Right lobe of liver (tissue), 6 donors: ENCODE results near the gene TMEM123. TPM values are rescaled to one million over a fixed set of nuclear protein-coding genes. Genes with fewer than 3 reads are reported as not detected.
"Not testable (repeated sequence)": the region's sequence is repeated elsewhere in the genome, so short reads cannot be mapped to it uniquely, and the experiment has no call there.

Source experiments
- ATAC-seq, 4 donors: fragments of 200-7000 bp; cut with Tn5 transposase; one replicate each; pipeline ENCODE4 v1.9.1; 2020; ENCODE audit warnings: mild to moderate bottlenecking in 4 of 4, moderate library complexity in 4 of 4
- DNase-seq, 3 donors: peaks; one replicate each; pipeline ENCODE4 v3.0.0-alpha.2; 2020
- H3K27ac ChIP-seq, 3 donors: fragments of 200-600 bp; one replicate each; pipeline ENCODE4 v1.8.0; 2022
- H3K27me3 ChIP-seq, 2 donors: fragments of 200-600 bp; one replicate each; pipeline ENCODE4 v1.8.0; 2022
- H3K36me3 ChIP-seq, 4 donors: fragments of 200-600 bp; sonication (generic) in 1 of 4; one replicate each; pipeline versions ENCODE4 v1.5.1 to v1.8.0; 2017 to 2022; ENCODE audit warnings: control low read depth in 1 of 4
- H3K4me1 ChIP-seq, 4 donors: fragments of 200-600 bp; sonication (generic) in 1 of 4; one replicate each; pipeline versions ENCODE4 v1.5.1 to v1.8.0; 2017 to 2022; ENCODE audit warnings: control low read depth in 1 of 4
- H3K4me3 ChIP-seq, 3 donors: fragments of 200-600 bp; one replicate each; pipeline ENCODE4 v1.8.0; 2022
- H3K9me3 ChIP-seq, 4 donors: fragments of 200-600 bp; sonication (generic) in 1 of 4; one replicate each; pipeline versions ENCODE4 v1.5.1 to v1.8.0; 2017 to 2022; ENCODE audit warnings: control low read depth in 1 of 4
- POLR2A ChIP-seq: fragments of 450-650 bp; IDR thresholded peaks from one replicate; pipeline ENCODE4 v1.6.1; 2017; ENCODE audit warnings: antibody characterized with exemption, mild to moderate bottlenecking
- WGBS: methylation state at CpG from one replicate; pipeline ENCODE4 v1.1.6; 2018; ENCODE audit warnings: low coverage, low lambda C conversion rate; ENCODE audit not compliant: insufficient coverage; ENCODE audit errors: missing lambda C conversion rate; 5-methylcytosine and 5-hydroxymethylcytosine counted together
- intact Hi-C, 2 donors: fragments of 100-400 bp; cut with DNase I; formaldehyde crosslinking; loops; one replicate each; pipeline versions ENCODE4 v1.11.2 to v1.14.1; 2022
- total RNA-seq, 6 experiments: library from RNA; depleted of rRNA in 2 of 6; stranded (reverse); fragments of >200 nt in 2 of 6; fragmentation: NEBNext Ultra II Directional in 3 of 6; extraction: Animal tissue kit (Norgen Biotek cat#: 25700) in 3 of 6; gene quantifications; one replicate each; pipeline versions ENCODE4 v1.1.0 to v1.2.4, GENCODE V29; 2016 to 2023
- TF ChIP-seq, protein P1 (sequence below), 4 donors: fragments of 200-600 bp in 3 of 4; fragments of 450-650 bp in 1 of 4; IDR thresholded peaks; one replicate each; pipeline versions ENCODE4 v1.5.1 to v1.8.0; 2016 to 2022; ENCODE audit warnings: antibody characterized with exemption in 4 of 4, mild to moderate bottlenecking in 2 of 4
- donor health status: DM: no; HTN: yes; CAD: no.
- donor health status: DM: no; HTN: no; CAD: no.
- donor health status: DM: no; HTN: no; CAD: no.
- donor health status: DM: no; HTN: yes; CAD: no.
- donor health status: DM: no; HTN: yes; CAD: no.

The TMEM123 gene
- total RNA-seq, 6 experiments from 2014 or later, result 173 to 557 (median 229) TPM

- ATAC-seq (no peak), DNase-seq (no peak)
- no peak for TF ChIP-seq POLR2A
- TF ChIP-seq, protein P1, sequence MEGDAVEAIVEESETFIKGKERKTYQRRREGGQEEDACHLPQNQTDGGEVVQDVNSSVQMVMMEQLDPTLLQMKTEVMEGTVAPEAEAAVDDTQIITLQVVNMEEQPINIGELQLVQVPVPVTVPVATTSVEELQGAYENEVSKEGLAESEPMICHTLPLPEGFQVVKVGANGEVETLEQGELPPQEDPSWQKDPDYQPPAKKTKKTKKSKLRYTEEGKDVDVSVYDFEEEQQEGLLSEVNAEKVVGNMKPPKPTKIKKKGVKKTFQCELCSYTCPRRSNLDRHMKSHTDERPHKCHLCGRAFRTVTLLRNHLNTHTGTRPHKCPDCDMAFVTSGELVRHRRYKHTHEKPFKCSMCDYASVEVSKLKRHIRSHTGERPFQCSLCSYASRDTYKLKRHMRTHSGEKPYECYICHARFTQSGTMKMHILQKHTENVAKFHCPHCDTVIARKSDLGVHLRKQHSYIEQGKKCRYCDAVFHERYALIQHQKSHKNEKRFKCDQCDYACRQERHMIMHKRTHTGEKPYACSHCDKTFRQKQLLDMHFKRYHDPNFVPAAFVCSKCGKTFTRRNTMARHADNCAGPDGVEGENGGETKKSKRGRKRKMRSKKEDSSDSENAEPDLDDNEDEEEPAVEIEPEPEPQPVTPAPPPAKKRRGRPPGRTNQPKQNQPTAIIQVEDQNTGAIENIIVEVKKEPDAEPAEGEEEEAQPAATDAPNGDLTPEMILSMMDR (IDR thresholded peaks at IDR 0.05), result no peak
- no peaks in the 10 kb centered on the region for H3K9me3 ChIP-seq
- 82% methylated on average over 3 of the region's 3 CpGs for WGBS
- H3K4me1 ChIP-seq, result peaks cover 0 to 2% (median 0%) of the 10 kb centered on the region in 4 donors
- H3K27ac ChIP-seq, result no peak overlapping the region
- H3K4me3 ChIP-seq, result no peak overlapping the region
- H3K27me3 ChIP-seq, result no peaks in the 10 kb centered on the region
- intact Hi-C loops, result no loop called here
- no peaks in the 10 kb centered on the region for H3K36me3 ChIP-seq
Observed at GRCh38 chr11:102435688-102436087, 16.9 kb downstream of the TMEM123 start.

DNA sequence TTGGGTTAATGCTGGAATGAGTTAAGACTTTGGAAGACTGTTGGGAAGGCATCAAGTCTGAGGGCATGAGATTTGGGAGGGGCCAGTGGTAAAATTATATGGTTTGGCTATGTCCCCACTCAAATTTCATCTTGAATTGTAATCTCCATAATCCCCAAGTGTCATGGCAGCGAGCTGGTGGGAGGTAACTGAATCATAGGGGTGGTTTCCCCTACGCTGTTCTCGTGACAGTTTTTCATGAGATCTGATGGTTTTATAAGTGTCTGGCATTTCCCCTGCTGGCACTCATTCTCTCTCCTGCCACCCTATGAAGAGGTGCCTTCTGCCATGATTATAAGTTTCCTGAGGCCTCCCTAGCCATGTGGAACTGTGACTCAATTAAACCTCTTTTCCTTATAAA is 19.0 kb downstream of the TMEM123 start:
- H3K36me3 ChIP-seq, H3K27ac ChIP-seq, DNase-seq, H3K27me3 ChIP-seq, ATAC-seq, intact Hi-C loops, H3K4me3 ChIP-seq, H3K9me3 ChIP-seq: not testable (repeated sequence)
- WGBS, result no CpG with 5 or more reads among the region's 3 CpGs
- peaks cover 0 to 17% (median 0%) of the 10 kb centered on the region in 4 donors for H3K4me1 ChIP-seq

DNA sequence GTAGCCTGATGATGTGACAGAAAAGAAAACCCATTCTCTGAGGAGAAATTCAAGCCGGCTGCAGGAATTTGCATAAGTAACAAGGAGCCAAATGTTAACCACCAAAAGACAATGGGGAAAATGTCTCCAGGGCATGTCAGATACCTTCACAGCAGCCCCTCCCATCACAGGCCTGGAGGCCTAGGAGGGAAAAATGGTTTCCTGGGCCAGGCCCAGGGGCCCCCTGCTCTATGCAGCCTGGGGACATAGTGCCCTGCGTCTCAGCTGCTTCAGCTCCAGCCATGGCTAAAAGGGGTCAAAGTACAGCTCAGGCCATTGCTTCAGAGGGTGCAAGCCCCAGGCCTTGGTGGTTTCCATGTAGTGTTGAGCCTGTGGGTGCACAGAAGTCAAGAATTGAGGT is 20.0 kb downstream of the TMEM123 start:
- WGBS, result 100% methylated on average over 1 of the region's 2 CpGs
- H3K36me3 ChIP-seq, H3K27me3 ChIP-seq, H3K27ac ChIP-seq, ATAC-seq, intact Hi-C loops, H3K9me3 ChIP-seq, DNase-seq, H3K4me3 ChIP-seq: not testable (repeated sequence)
- H3K4me1 ChIP-seq, result peaks cover 0 to 17% (median 0%) of the 10 kb centered on the region in 4 donors

DNA sequence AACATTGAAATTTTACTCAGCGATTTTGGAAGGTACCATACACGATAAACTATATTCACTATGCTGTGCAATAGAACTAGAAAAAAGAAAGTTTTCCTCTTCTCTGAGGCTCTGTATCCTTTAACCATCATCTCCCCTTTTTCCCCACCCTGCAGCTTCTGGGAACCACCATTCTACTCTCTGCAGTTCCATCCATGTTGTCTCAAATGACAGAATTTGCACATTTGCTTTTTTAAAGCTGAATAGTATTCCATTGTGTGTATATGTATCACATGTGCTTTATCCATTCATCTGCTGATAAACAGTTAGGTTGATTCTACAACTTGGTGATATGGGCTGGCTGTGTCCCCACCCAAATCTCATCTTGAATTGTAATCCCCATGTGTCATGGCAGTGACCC is 21.2 kb downstream of the TMEM123 start:
- no peak for ATAC-seq
- H3K4me3 ChIP-seq, result no peak overlapping the region
- no peak for TF ChIP-seq POLR2A
- TF ChIP-seq, protein P1 (IDR thresholded peaks at IDR 0.05), result no peak
- no peaks in the 10 kb centered on the region for H3K9me3 ChIP-seq
- no peaks in the 10 kb centered on the region for H3K27me3 ChIP-seq
- no peak for DNase-seq
- 100% methylated on average over 2 of the region's 2 CpGs for WGBS
- H3K36me3 ChIP-seq, result no peaks in the 10 kb centered on the region
- no peak overlapping the region for H3K27ac ChIP-seq
- H3K4me1 ChIP-seq, result peaks cover 0 to 17% (median 0%) of the 10 kb centered on the region in 4 donors
- intact Hi-C loops, result no loop called here

DNA sequence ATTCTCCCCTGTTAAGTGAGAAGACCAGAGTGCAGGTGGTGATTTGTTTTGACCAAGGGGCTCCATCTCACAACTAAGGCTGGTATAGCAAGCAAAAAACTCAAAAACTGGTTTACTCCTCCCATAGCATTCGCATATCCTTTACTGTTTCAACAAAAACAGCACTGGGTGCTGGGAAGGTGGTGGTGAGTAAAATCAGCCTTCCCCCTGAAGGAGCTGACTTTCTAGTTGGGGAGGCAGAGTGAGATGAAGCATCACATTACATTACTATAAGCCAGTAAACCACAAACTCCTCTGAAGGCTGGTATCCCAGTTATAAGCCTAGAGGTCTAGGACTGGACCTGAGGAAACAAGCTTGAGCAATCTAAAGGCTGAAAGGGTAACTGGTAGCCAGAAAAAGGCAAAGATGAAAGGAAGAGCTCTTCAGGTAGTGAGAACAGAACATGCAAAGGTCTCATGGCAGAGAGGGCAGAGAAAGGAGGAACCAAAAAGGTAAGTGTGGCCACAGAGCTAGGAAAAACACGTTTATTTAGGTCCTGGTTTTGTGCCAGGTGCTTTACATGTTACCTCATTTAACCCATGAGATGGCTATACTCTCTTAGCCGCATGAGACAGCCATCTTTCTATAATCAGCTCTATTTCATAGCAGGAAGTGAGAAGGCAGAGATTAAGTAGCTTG is 22.3 kb downstream of the TMEM123 start:
- Histone ChIP-seq H3K4me1 (peaks cover 0 to 17% (median 0%) of the 10 kb centered on the region in 4 donors), H3K27me3 (no peaks in the 10 kb centered on the region), H3K9me3 (no peaks in the 10 kb centered on the region), H3K27ac (peak overlapping the region in 1 of 3 donors; percentile 20), H3K4me3 (no peak overlapping the region), H3K36me3 (no peaks in the 10 kb centered on the region)
- whole genome bisulfite sequencing, result 61% methylated on average over 3 of the region's 3 CpGs
- intact Hi-C loops, result no loop called here
- ATAC-seq, result peak in 3 of 4 donors; percentile 24 to 36 (median 28)
- no peak for DNase-seq
- TF ChIP-seq POLR2A, result no peak
- TF ChIP-seq, protein P1 (IDR thresholded peaks at IDR 0.05), result no peak
